GM19467 (cell line): ENCODE results near the gene ARAP1.
"Not testable (repeated sequence)": the region's sequence is repeated elsewhere in the genome, so short reads cannot be mapped to it uniquely, and the experiment has no call there.

Experiments used
- ATAC-seq: cut with Tn5 transposase; IDR thresholded peaks from one replicate; pipeline ENCODE4 v1.9.1; 2021; ENCODE audit warnings: mild to moderate bottlenecking, moderate library complexity; ENCODE audit not compliant: unreplicated experiment

Gene ARAP1

GRCh38 chr11:72752088-72752914 is at the start of gene ARAP1:
ARAP1 (minus strand) TSS chr11:72752408; CDS start chr11:72727128, 25,280 bp downstream.
- no peak for ATAC-seq

- ATAC-seq: no peak
Observed at GRCh38 chr11:72799441-72799840, 47.2 kb upstream of the ARAP1 start.

GRCh38 chr11:72798361-72798760 is 46.2 kb upstream of the ARAP1 start:
- ATAC-seq: no peak

- ATAC-seq: peak; percentile 84
Observed at GRCh38 chr11:72793425-72794367, 41.5 kb upstream of the ARAP1 start, which contains the start of gene STARD10. STARD10 (minus strand) TSS chr11:72794047; CDS start chr11:72781181, 12,866 bp downstream.

- ATAC-seq: no peak
Observed at GRCh38 chr11:72793076-72793424, 40.8 kb upstream of the ARAP1 start.

- ATAC-seq: no peak
Observed at GRCh38 chr11:72792437-72793021, 40.3 kb upstream of the ARAP1 start.

- ATAC-seq: not testable (repeated sequence)
Observed at GRCh38 chr11:72791228-72791627, 39.0 kb upstream of the ARAP1 start.

- ATAC-seq: no peak
Observed at GRCh38 chr11:72789493-72790131, 37.4 kb upstream of the ARAP1 start.

GRCh38 chr11:72788241-72788640 is 36.0 kb upstream of the ARAP1 start:
- ATAC-seq: no peak

GRCh38 chr11:72787216-72788104 is 35.3 kb upstream of the ARAP1 start:
- no peak for ATAC-seq

GRCh38 chr11:72786305-72787215 is 34.4 kb upstream of the ARAP1 start:
- ATAC-seq: no peak

- ATAC-seq: no peak
Observed at GRCh38 chr11:72784662-72785061, 32.5 kb upstream of the ARAP1 start.

- no peak for ATAC-seq
Observed at GRCh38 chr11:72783144-72783905, 31.1 kb upstream of the ARAP1 start.

- no peak for ATAC-seq
Observed at GRCh38 chr11:72782081-72782920, 30.1 kb upstream of the ARAP1 start.

GRCh38 chr11:72781313-72782080 is 29.3 kb upstream of the ARAP1 start:
- no peak for ATAC-seq

- ATAC-seq: no peak
Observed at GRCh38 chr11:72781063-72781312, 28.8 kb upstream of the ARAP1 start.
